Measurements from ENCODE around the gene DRD2. TPM values are rescaled to one million over a fixed set of nuclear protein-coding genes. Genes with fewer than 3 reads are reported as not detected.
A peak's percentile ranks its signal among the peaks of the same experiment; 100 is the strongest.

The DRD2 gene
- polyA plus RNA-seq, 1 donor = 0.10 TPM

- DNase-seq = no peak
Observed at GRCh38 chr11:113481672-113482071, 6.5 kb upstream of the DRD2 start.

- no peak for DNase-seq
Observed at GRCh38 chr11:113481226-113481625, 6.0 kb upstream of the DRD2 start.

GRCh38 chr11:113477321-113477720, 2.1 kb upstream of the DRD2 start:
- DNase-seq = no peak

- DNase-seq = no peak
Observed at GRCh38 chr11:113476553-113476952, 1.4 kb upstream of the DRD2 start.

GRCh38 chr11:113474362-113475159, 637 bp downstream of the DRD2 start:
- peak; percentile 90 for DNase-seq

- DNase-seq = no peak
Observed at GRCh38 chr11:113473983-113474361, 1.2 kb downstream of the DRD2 start.

- DNase-seq = no peak
Observed at GRCh38 chr11:113472471-113472870, 2.7 kb downstream of the DRD2 start.

- no peak for DNase-seq
Observed at GRCh38 chr11:113470233-113470632, 5.0 kb downstream of the DRD2 start.

- DNase-seq = no peak
Observed at GRCh38 chr11:113468726-113469345, 6.4 kb downstream of the DRD2 start.

- DNase-seq = no peak
Observed at GRCh38 chr11:113467545-113467944, 7.7 kb downstream of the DRD2 start.

GRCh38 chr11:113465786-113466185, 9.4 kb downstream of the DRD2 start:
- DNase-seq = no peak

- DNase-seq = no peak
Observed at GRCh38 chr11:113464416-113464815, 10.8 kb downstream of the DRD2 start.

GRCh38 chr11:113462830-113463229, 12.4 kb downstream of the DRD2 start:
- no peak for DNase-seq

- DNase-seq = no peak
Observed at GRCh38 chr11:113461639-113462038, 13.6 kb downstream of the DRD2 start.

GRCh38 chr11:113460469-113460868, 14.7 kb downstream of the DRD2 start:
- DNase-seq = no peak

- no peak for DNase-seq
Observed at GRCh38 chr11:113458189-113458588, 17.0 kb downstream of the DRD2 start.

- no peak for DNase-seq
Observed at GRCh38 chr11:113457784-113458183, 17.4 kb downstream of the DRD2 start.

GRCh38 chr11:113454455-113454854, 20.7 kb downstream of the DRD2 start:
- DNase-seq = no peak

- DNase-seq = no peak
Observed at GRCh38 chr11:113449743-113450142, 25.5 kb downstream of the DRD2 start.

- no peak for DNase-seq
Observed at GRCh38 chr11:113448316-113448677, 26.9 kb downstream of the DRD2 start.

GRCh38 chr11:113447621-113448315, 27.4 kb downstream of the DRD2 start:
- DNase-seq = no peak

GRCh38 chr11:113446938-113447337, 28.3 kb downstream of the DRD2 start:
- DNase-seq = no peak

- DNase-seq = no peak
Observed at GRCh38 chr11:113446112-113446511, 29.1 kb downstream of the DRD2 start.

Data from hindlimb muscle (tissue), 1 donor.